IMR-90 (cell line): ENCODE measurements around the gene RABGAP1.

Source experiments
- BHLHE40 ChIP-seq: fragments of 150-350 bp; IDR thresholded peaks from 2 replicates; pipeline ENCODE4 v1.6.1; 2016; ENCODE audit warnings: mild to moderate bottlenecking, low read depth, low read length
- CEBPB ChIP-seq: IDR thresholded peaks from 2 replicates; pipeline ENCODE4 v1.6.1; 2012; ENCODE audit warnings: low read depth, low read length, improper control_type of control experiment
- CHD1 ChIP-seq: IDR thresholded peaks from 2 replicates; pipeline ENCODE4 v1.6.1; 2012; ENCODE audit warnings: low read depth, low read length, improper control_type of control experiment
- FOS ChIP-seq: fragments of 150-350 bp; IDR thresholded peaks from 2 replicates; pipeline ENCODE4 v1.6.1; 2016; ENCODE audit warnings: low read depth, low read length
- MXI1 ChIP-seq: IDR thresholded peaks from 2 replicates; pipeline ENCODE4 v1.6.1; 2012; ENCODE audit warnings: low read depth, mild to moderate bottlenecking, low read length, moderate library complexity, borderline replicate concordance
- POLR2A ChIP-seq: IDR thresholded peaks from 2 replicates; pipeline ENCODE4 v1.6.1; 2012; ENCODE audit warnings: mild to moderate bottlenecking, low read depth, low read length
- RAD21 ChIP-seq: IDR thresholded peaks from 2 replicates; pipeline ENCODE4 v1.6.1; 2012; ENCODE audit warnings: low read length, improper control_type of control experiment
- RCOR1 ChIP-seq: IDR thresholded peaks from 2 replicates; pipeline ENCODE4 v1.6.1; 2012; ENCODE audit warnings: mild to moderate bottlenecking, low read length, improper control_type of control experiment; ENCODE audit not compliant: insufficient replicate concordance
- RFX5 ChIP-seq: IDR thresholded peaks from 2 replicates; pipeline ENCODE4 v1.8.0; 2012; ENCODE audit warnings: low read depth, mild to moderate bottlenecking, low read length, moderate library complexity
- SMC3 ChIP-seq: fragments of 150-350 bp; IDR thresholded peaks from 2 replicates; pipeline ENCODE4 v1.6.1; 2016; ENCODE audit warnings: low read depth, mild to moderate bottlenecking, antibody characterized with exemption, low read length, moderate library complexity
- USF2 ChIP-seq: fragments of 150-350 bp; IDR thresholded peaks from 2 replicates; pipeline ENCODE4 v1.6.1; 2017; ENCODE audit warnings: mild to moderate bottlenecking, antibody characterized with exemption, low read length, low read depth
- TF ChIP-seq, protein P1 (sequence below): conservative IDR thresholded peaks from 2 replicates; pipeline ENCODE4 v1.5.1; 2012; ENCODE audit warnings: mild to moderate bottlenecking, low read depth, low read length, improper control_type of control experiment
- TF ChIP-seq, protein P2 (sequence below): fragments of 150-350 bp; IDR thresholded peaks from 2 replicates; pipeline ENCODE4 v1.6.1; 2016; ENCODE audit warnings: low read depth, mild to moderate bottlenecking, low read length, moderate library complexity, borderline replicate concordance

GRCh38 chr9:123028136-123028535, 87.3 kb downstream of the RABGAP1 start:
- TF ChIP-seq, protein P1, sequence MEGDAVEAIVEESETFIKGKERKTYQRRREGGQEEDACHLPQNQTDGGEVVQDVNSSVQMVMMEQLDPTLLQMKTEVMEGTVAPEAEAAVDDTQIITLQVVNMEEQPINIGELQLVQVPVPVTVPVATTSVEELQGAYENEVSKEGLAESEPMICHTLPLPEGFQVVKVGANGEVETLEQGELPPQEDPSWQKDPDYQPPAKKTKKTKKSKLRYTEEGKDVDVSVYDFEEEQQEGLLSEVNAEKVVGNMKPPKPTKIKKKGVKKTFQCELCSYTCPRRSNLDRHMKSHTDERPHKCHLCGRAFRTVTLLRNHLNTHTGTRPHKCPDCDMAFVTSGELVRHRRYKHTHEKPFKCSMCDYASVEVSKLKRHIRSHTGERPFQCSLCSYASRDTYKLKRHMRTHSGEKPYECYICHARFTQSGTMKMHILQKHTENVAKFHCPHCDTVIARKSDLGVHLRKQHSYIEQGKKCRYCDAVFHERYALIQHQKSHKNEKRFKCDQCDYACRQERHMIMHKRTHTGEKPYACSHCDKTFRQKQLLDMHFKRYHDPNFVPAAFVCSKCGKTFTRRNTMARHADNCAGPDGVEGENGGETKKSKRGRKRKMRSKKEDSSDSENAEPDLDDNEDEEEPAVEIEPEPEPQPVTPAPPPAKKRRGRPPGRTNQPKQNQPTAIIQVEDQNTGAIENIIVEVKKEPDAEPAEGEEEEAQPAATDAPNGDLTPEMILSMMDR, result no peak
- no peak for TF ChIP-seq CHD1
- TF ChIP-seq, protein P2, sequence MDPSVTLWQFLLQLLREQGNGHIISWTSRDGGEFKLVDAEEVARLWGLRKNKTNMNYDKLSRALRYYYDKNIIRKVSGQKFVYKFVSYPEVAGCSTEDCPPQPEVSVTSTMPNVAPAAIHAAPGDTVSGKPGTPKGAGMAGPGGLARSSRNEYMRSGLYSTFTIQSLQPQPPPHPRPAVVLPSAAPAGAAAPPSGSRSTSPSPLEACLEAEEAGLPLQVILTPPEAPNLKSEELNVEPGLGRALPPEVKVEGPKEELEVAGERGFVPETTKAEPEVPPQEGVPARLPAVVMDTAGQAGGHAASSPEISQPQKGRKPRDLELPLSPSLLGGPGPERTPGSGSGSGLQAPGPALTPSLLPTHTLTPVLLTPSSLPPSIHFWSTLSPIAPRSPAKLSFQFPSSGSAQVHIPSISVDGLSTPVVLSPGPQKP, result no peak
- TF ChIP-seq POLR2A, result no peak
- TF ChIP-seq SMC3, result no peak
- TF ChIP-seq BHLHE40, result no peak
- TF ChIP-seq USF2, result no peak
- TF ChIP-seq RAD21, result no peak
- TF ChIP-seq RCOR1, result no peak
- TF ChIP-seq MXI1, result no peak
- TF ChIP-seq CEBPB, result no peak
- TF ChIP-seq RFX5, result no peak
- TF ChIP-seq FOS, result no peak
